OCI-LY3 (cell line): ENCODE results near the gene HS2ST1.

ENCODE experiments used
- H2AFZ ChIP-seq: fragments of 200-600, 300-600 bp; shearing (Covaris generic); 2 replicates; pipeline ENCODE4 v1.6.0; 2014; ENCODE audit warnings: antibody characterized with exemption, low read depth, low read length
- H3K27ac ChIP-seq: fragments of 200-600, 300-600 bp; sonication (generic); 2 replicates; pipeline ENCODE4 v1.5.1; 2014; ENCODE audit warnings: mild to moderate bottlenecking, low read length, moderate library complexity, mixed read lengths
- H3K27me3 ChIP-seq: fragments of 200-600, 300-600 bp; sonication (generic); 2 replicates; pipeline ENCODE4 v1.6.1; 2014; ENCODE audit warnings: low read depth, low read length, mixed read lengths
- H3K36me3 ChIP-seq: fragments of 200-600, 300-600 bp; sonication (generic); replicated peaks from 2 replicates; pipeline ENCODE3; 2014; ENCODE audit warnings: low read depth, low read length, mixed read lengths
- H3K4me1 ChIP-seq: fragments of 300-600, 200-600 bp; sonication (generic); 2 replicates; pipeline ENCODE4 v1.6.1; 2014; ENCODE audit warnings: low read length, mixed read lengths
- H3K4me2 ChIP-seq: fragments of 200-600, 300-600 bp; sonication (generic); 2 replicates; pipeline ENCODE4 v1.6.1; 2014; ENCODE audit warnings: low read length, mixed read lengths
- H3K4me3 ChIP-seq: fragments of 300-600, 200-600 bp; sonication (generic); 2 replicates; pipeline ENCODE4 v1.5.1; 2014; ENCODE audit warnings: antibody characterized with exemption, mild to moderate bottlenecking, low read length, moderate library complexity
- H3K79me2 ChIP-seq: fragments of 300-600, 200-600 bp; shearing (Covaris generic); 2 replicates; pipeline ENCODE4 v1.6.1; 2014; ENCODE audit warnings: mild to moderate bottlenecking, low read length, mixed read lengths
- H3K9ac ChIP-seq: fragments of 300-600, 200-600 bp; shearing (Covaris generic); 2 replicates; pipeline ENCODE4 v1.6.0; 2014; ENCODE audit warnings: mild to moderate bottlenecking, low read length, moderate library complexity
- H3K9me3 ChIP-seq: fragments of 200-600, 300-600 bp; shearing (Covaris generic); 2 replicates; pipeline ENCODE4 v1.6.1; 2014; ENCODE audit warnings: low read length, mixed read lengths; ENCODE audit not compliant: insufficient read depth
- H4K20me1 ChIP-seq: fragments of 200-600, 300-600 bp; sonication (generic); 2 replicates; pipeline ENCODE4 v1.6.1; 2016; ENCODE audit warnings: low read length, mixed read lengths; ENCODE audit not compliant: insufficient read depth
- CTCF ChIP-seq: fragments of 200-600, 300-600 bp; sonication (generic); IDR thresholded peaks from 2 replicates; pipeline ENCODE4 v1.5.1; 2014; ENCODE audit warnings: antibody characterized with exemption, low read length, low read depth
- EZH2phosphoT487 ChIP-seq: fragments of 200-600 bp; shearing (Covaris generic); IDR thresholded peaks from 2 replicates; pipeline ENCODE4 v1.6.1; 2018; ENCODE audit warnings: antibody characterized with exemption, mixed run types, low read depth

Gene HS2ST1

GRCh38 chr1:86948212-86948611, 33.8 kb downstream of the HS2ST1 start:
- Histone ChIP-seq H3K27ac (no peak overlapping the region), H3K4me1 (no peaks in the 10 kb centered on the region), H3K9ac (no peak overlapping the region), H3K79me2 (peaks cover 95% of the 10 kb centered on the region), H3K4me2 (no peak overlapping the region), H3K27me3 (no peaks in the 10 kb centered on the region), H3K4me3 (no peak overlapping the region), H4K20me1 (peaks cover 24% of the 10 kb centered on the region), H3K36me3 (no peaks in the 10 kb centered on the region), H3K9me3 (no peaks in the 10 kb centered on the region), H2AFZ (no peak overlapping the region)
- no peak for TF ChIP-seq EZH2phosphoT487
- TF ChIP-seq CTCF = no peak

GRCh38 chr1:86950712-86951419, 36.4 kb downstream of the HS2ST1 start:
- TF ChIP-seq CTCF (no peak), EZH2phosphoT487 (no peak)
- H3K36me3 ChIP-seq = no peaks in the 10 kb centered on the region
- H3K4me1 ChIP-seq = no peaks in the 10 kb centered on the region
- no peak overlapping the region for H3K27ac ChIP-seq
- H3K79me2 ChIP-seq = peaks cover 88% of the 10 kb centered on the region
- H3K9me3 ChIP-seq = no peaks in the 10 kb centered on the region
- H3K4me2 ChIP-seq = no peak overlapping the region
- no peak overlapping the region for H2AFZ ChIP-seq
- H4K20me1 ChIP-seq = peaks cover 25% of the 10 kb centered on the region
- H3K4me3 ChIP-seq = no peak overlapping the region
- no peaks in the 10 kb centered on the region for H3K27me3 ChIP-seq
- H3K9ac ChIP-seq = no peak overlapping the region

GRCh38 chr1:86951430-86951829, 37.0 kb downstream of the HS2ST1 start:
- Histone ChIP-seq H2AFZ (no peak overlapping the region), H3K27ac (no peak overlapping the region), H3K4me1 (no peaks in the 10 kb centered on the region), H3K9me3 (no peaks in the 10 kb centered on the region), H3K79me2 (peaks cover 88% of the 10 kb centered on the region), H3K4me2 (no peak overlapping the region), H3K36me3 (no peaks in the 10 kb centered on the region), H4K20me1 (peaks cover 25% of the 10 kb centered on the region), H3K4me3 (no peak overlapping the region), H3K9ac (no peak overlapping the region), H3K27me3 (no peaks in the 10 kb centered on the region)
- TF ChIP-seq CTCF (no peak), EZH2phosphoT487 (no peak)

GRCh38 chr1:86953167-86953566, 38.7 kb downstream of the HS2ST1 start:
- no peak for TF ChIP-seq CTCF
- TF ChIP-seq EZH2phosphoT487 = no peak
- Histone ChIP-seq H3K36me3 (no peaks in the 10 kb centered on the region), H3K9ac (no peak overlapping the region), H3K27ac (no peak overlapping the region), H3K79me2 (peaks cover 85% of the 10 kb centered on the region), H3K4me1 (no peaks in the 10 kb centered on the region), H2AFZ (no peak overlapping the region), H3K4me3 (no peak overlapping the region), H3K4me2 (no peak overlapping the region), H3K27me3 (no peaks in the 10 kb centered on the region), H3K9me3 (no peaks in the 10 kb centered on the region), H4K20me1 (peaks cover 24% of the 10 kb centered on the region)
